ENCODE data around the gene ZMIZ1.

The ZMIZ1 gene

DNA sequence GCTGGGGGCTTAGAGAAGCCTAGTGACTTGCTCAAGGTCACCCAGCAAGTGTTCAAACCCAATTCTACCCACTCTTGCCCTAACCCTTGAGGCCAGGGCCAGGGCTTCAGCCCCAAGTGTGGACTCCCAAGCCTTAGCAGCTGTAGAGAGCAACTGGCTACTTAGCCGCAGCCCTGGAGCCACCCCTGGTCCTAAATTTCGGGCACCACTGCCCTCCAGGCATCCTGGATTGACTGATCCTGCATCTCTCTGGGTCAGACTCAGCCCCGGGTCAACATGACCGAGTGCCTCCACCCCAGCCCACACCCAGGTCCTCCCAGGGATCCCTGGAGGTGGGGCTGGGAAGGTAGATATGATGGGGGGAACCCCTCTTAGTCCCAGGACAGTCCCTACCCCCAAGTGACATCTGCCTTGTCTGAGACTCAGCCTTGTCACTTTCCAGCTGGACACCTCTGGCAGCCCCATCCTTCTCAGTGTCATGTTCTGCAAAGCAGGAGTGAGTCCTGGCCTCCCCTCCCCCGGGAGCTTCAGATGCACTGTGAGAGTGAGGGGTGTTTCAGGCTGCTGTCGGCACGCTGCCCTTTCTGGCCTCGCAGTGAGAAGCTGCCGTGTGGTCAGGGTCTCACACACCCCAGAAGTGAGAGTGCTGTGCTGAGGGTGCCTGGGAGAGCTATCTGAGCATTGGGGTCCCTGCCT lies 89.8 kb downstream of the ZMIZ1 start:
- no peak for DNase-seq

DNA sequence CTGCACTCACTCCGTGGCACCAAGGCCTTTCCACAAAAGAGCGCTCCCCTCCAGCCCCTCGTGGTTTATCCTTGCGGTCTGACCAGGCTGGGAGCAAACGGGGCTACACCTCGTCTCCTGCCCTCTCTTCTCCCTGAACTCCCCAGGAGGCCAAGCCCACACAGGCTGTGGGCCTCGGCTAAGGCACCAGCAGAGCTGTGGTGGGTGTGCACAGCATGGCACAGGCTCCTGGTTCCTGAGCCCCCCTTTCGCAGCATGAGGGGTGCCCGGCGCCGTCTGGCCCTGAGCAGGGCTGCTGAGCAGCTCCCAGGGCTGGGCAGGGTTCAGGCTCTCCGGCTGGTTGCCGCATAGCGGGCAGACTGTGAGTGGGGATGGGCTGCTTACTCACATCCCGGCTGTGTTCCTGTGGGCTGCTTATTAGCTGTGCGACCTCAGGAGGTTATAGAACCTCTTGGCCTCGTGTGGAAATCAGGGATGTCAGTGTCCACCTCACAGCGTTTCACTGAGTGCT lies 90.4 kb downstream of the ZMIZ1 start:
- no peak for DNase-seq

DNA sequence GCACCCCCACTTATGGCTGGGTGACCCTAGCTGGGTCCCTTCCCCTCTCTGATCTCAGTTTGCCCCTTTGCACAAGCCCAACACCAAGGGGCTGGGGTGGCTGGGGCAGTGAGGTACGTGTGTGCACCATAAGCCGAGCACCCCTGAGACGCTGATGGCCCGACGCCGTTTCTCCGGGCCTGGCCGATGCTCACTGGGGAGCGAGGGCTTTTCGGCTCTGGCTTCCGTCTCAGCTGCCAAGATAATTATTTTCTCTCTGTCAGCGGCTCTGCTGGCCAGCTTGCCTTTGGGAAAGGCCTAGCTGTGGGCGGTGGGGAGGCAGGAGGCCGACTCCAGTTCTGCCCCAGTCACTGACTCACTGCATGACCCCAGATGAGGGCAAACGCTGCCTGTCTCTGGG lies 91.0 kb downstream of the ZMIZ1 start:
- DNase-seq, result peak; percentile 82

DNA sequence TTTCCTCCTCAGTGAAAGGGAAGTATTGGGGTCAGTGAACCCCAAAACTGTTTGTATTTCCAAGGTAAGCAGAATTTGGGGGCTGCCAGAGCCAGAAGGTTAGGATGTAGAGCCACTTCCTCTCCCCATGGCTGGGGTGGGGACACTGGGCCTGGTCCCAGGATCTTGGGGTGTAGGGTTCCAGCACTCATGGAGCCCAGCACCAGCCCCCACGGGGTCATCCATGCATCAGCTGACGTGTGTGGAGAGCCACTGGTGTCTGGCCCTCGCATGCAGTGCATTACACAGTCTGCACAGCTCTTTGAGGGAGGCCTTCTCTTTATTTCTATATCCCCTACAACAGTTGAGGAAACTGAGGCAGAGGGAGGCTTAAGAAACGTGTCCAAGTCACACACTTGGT lies 91.4 kb downstream of the ZMIZ1 start:
- no peak for DNase-seq

DNA sequence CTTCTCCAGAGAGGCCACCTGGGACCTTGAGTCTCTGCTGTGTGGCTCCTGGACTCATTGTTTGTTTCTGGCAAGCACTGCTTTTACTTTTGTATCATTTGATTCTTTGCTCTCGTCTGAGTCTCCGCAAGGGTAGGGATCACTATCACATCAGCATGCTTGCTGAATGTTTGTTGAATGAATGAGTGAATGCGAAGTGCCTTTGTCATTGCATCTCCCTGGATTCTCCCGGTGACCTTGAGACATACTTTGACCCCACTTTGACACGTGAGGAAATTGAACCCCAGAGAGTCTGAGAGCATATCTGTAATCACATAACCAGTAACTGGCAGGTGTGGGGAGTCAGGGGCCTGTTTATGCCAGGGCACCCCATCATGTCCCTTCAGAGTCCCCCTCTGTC lies 92.8 kb downstream of the ZMIZ1 start:
- no peak for DNase-seq

DNA sequence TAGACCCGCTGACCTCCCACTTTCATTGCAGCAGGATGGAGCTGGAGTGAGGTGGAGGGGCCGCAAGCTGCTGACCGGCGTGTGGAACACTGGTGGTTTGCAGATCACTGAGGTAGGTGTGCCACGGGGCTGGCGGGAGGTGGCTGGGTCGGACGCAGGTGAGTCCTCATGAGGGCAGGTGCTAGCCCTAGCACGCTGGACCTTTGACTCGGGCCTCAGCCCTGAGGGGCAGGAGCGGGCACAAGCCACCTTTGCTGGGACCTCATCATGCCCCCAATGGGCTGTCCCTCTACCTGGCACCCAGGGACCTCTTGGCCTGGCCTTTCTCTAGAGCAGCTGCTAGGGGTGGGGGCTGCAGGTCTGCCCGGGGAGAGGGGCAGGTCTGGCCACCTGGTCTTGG lies 93.3 kb downstream of the ZMIZ1 start:
- DNase-seq, result no peak

DNA sequence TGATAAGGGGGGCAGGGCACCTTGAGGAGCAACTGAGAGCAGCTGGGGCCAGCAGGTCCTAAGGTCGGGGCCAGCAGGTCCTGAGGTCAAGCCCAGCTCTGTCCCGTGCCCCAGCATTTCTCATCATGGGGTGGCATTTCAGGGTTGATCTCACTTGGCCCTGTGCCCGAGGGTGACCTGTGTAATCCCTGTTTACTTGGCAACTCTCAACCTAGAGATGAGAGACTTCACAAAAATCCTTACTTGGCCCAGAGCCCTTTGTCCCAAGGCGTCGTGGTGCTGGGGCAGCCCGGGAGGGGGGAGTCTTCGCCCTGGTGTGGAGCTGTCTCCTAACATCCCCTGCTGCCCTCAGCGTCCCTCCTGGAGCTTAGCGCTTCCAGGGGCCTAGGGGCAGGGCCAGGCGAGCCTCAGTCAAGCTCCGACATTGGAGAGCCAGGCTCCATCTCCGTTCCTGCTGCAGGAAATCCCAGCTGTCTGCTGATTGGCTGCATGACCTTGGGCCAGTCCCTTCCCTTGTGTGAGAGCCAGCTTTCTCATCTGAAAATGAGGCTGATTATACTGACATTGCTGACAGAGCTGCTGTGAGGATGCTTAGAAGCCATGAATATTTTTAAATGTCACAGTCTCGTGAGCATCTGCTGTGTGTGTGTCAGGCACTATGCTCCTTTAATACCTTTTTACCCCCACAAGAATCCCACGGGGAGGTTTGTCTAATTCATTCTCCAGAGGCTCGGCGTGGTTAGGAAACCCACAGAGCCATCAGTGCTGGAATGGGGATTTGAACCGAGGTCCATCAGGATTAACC lies 94.3 kb downstream of the ZMIZ1 start:
- DNase-seq, result no peak

DNA sequence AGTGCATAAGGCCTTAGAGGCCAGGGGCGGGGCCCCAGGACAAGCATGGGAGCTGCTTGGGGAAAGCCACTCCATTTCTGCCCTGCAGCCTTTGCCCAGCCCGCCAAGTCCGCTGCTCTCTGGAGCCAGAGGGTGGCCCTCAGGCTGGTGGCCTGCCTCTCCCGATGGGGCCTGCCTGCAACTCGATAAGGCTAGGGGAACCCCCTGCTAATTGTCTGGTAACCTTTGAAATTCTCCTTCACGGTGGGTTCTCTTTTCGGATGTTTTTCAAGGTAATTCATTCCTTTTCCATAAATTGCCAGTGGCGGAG lies 94.9 kb downstream of the ZMIZ1 start:
- no peak for DNase-seq

DNA sequence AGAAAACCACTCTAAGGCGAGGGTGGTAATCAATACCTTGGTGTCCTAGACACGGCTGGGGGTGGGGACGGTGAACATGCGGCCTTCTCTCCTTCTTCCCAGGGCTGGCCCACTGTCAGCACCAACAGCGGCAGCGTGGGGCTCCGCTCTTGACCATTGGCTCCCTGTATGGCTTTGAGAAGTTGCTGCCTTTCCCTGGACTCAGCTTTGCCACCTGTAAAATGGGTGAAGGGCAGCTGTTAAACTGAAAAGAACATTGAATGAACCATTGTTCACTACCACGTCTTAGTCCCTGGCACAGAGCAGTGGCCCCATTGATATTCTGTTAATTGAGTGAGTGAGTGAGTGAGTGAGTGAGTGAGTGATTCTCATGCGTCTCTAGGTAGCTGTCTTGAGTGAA lies 95.3 kb downstream of the ZMIZ1 start:
- no peak for DNase-seq

DNA sequence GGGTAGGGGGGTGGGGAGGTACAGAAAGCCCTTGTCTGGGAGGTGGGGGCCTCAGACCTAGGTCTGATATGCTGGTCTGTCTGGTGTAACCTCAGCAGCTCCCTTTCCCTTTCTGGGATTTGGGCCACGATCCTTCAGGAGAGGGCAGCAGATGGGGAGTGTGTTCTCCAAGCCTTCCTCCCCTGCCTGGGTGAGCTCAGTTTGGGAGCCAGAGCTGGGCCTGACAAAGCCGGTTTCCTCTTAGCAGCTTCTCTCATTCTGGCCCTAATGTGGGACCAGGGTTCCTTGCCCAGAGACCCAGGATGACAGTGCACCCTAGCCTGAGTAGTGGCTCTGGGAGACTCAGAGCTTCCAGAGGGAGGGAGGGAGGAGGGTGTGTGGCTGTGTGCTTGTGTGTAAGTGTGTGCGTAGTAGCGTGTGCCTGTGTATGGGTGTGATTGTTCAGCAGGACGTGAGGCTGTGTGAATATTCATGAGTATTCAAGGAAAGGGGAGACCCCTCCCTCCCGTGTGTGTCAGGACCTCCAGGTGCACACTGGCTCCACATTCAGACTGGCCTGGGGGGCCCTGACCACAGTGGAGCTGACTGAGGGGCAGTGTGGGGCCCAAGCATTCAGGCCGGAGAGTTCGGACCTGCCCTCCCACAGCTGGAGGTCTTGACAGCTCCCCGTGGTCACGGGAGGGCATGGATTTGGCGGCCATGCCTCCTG lies 96.5 kb downstream of the ZMIZ1 start:
- no peak for DNase-seq

DNA sequence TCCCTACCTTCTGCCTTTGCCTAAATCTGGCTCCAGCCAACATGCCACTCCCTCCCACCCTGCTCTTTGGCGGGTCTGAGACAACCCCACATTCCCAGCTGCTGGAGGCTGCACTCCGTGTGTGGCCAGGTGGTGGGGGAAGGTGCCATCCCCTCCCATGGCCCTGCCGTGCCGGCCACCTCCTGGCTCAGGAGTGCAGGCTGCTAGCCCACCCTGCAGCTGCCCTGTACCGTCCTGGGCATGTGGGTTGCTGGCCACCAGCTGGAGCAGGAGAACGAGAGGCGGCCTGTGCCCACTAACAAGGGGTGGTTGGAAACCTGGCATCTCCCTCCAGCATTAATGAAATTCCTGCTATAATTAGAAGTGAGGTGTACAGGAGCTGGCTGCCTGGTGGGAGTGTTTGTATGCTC lies 97.6 kb downstream of the ZMIZ1 start:
- DNase-seq, result no peak

DNA sequence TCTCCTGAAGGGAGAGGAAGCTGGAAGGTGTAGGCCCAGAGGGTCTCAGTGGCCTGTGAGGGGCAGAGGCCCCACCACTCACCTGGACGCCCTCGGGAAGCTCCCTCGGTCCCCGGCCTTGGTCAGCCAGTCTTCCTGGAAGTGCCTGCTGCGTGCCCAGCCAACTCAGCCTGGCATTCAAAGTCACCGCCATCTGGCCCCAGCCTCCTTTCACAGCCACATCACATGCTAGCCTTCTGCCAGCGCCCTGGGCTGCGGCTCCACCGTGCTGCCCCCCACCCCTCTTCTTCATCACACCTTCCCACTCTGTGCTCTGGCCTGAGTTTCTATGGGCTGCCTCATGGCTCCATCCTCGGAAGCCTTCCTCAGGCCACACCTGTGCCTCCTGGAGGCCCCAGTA lies 98.0 kb downstream of the ZMIZ1 start:
- DNase-seq, result no peak

DNA sequence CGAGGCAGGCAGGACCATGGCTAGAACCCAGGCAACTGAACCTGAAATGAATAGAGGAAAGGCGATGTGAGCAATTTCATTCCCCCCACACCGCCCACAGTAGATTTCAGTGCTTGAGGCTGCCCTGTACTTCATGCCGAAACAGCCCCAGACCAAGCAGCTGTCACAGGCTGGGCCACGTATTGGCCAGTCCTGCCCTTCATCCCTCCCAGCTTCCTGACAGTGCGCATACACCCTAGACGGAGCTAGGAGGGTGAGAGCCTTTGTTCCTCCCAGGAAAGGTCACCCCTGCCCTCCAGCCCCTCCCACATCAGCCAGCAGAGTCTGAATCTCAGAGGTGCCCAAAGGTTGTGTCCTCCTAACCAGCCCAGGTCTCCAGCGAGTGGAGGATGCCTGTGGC lies 98.8 kb downstream of the ZMIZ1 start:
- no peak for DNase-seq

DNA sequence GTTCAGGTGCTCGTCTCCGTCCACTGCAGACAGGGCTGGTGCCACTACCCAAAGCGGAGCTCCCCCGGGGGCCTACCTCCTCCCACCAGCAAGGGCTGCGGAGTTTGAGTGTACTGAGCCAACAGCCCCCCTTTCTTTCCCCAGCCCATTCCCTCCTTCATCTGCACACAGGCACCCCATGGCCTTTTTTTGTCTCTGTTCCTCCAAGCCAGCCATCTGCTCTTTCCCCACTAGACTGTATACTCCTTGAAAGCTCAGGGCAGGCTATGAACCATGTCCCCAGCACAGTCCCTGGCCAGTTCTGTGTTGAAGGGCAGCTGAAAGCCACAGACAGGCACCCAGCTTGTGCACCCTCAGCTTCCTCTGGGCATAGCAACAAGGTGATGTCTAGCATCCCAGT lies 99.4 kb downstream of the ZMIZ1 start:
- no peak for DNase-seq

DNA sequence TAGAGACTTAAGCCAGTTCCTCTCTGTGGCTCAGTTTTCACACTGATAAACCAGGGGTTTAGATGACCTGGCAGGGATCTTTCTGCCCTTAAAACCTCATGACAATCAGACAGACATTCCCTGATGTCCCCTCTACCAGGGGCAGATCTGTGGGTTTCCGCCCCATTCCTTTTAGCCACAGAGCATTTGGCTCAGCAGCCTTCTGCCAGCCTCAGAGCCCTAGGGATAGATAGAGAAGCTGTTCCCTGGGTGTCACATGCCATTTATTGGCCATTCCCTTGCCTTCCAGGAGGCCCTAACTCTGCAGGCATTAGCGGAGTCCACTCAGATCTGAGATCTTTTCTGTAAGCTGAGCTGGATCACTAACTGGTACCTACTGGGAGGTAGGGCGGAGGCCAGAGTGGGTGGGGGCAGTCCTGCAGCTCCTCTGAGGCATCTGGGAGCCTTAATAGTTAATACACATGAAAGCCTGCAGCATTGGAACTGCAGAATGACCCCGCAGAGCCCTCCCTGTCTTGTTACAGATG lies 101.5 kb downstream of the ZMIZ1 start:
- DNase-seq, result no peak

DNA sequence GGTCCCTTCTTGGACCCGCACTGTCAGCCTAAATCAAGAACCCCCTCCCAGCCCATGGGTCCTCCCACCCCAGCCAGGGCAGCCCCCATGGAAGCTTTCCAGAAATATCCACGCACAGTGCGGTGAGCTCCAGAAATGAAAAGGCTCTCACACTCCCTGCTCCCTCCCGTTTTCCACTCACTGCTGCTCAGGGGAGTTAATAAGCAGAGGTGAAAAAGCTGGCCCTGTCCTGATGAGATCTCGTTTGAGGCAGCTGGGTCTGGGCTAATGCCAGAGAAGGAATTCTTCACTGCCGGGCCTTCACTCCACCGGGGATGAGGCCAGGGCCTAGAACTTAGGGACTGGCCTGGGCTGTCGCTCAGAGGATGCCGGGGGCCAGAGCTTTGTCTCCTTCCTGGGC lies 102.2 kb downstream of the ZMIZ1 start:
- DNase-seq, result no peak

DNA sequence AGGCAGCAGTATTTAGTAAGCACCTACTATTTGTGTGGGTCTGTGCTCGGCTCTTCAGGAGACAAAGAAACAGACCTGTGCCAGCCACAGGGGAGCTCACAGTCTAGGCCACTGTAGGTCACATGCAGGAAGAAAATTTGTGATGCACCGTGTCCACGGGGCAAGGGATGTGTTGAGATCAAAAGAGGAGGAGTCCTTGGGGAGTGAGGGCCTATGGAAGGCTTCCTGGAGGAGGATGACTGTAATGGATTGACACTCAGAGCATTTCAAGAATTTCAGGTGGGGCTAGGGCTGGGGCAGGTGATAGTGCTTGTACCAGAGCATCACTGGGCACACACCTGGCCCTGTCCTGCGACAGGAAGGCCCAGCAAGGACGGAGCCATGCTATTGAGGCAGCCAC lies 102.7 kb downstream of the ZMIZ1 start:
- DNase-seq, result no peak

DNA sequence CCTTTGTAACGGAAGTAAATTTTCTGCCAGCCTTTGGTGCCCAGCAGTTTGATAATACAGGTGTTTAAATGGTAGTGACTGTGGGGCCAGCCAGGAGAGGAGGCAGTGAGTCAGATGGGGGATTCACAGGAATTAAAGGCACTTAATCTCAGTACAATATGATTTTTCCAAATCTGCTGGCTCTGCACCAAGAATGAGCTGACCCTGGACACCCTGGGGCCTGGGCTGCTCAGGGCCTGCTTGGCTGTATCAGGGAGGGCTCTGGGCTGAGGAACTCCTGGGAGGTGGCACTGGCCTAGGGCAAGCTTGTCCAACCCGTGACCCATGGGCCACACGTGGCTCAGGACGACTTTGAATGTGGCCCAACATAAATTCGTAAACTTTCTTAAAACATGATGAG lies 104.1 kb downstream of the ZMIZ1 start:
- no peak for DNase-seq

DNA sequence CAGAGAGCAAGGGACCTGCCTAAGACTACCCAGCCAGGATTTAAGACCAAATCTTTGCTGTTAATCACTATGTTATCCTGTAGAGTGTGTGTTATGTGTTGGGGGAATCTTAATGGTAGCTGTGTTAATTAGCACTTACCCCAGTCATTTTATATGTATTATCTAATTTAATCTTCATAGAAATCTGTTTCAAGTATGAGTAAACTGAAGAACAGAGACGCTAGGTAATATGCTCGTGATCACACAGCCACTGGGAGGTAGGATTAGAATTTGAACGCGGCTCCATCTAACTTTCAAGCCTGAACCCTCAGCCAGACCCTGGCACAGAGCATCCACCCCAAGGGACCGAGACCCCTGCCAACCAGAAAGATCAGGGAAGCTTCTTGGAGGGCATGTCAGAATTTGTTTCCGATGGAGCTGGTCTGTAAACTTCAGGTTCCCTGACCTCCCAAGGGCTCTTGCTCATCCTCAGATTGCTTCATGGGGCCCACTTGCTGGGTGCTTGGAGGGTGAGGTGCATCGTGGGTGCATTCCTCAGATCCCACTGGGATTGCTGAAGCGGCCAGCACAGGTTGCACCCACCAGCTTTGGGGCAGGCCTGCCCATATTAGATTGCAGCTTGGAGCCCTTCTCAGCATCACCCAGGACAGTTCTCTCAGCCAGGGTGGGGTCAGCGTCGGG lies 105.0 kb downstream of the ZMIZ1 start:
- no peak for DNase-seq

DNA sequence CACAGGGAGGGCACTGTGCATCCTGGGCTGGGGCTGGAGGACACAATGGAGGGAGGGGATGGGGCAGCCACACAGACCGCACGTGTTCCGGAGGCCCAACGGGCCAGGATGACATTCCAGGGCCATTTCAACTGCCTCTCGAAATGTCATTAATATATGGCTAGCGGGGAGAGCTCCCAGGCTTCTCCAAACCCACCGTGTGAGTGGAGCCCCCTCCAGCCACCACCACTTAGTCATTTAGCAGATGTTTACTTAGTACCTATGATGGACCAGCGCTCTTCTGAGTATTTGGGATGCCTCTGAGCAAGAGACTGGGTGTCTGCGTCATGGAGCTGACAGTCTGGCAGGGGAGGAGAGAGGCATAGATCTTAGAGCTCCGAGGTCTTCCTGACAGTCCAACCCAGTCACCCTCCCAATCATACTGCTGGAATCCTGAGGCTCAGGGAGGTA lies 107.3 kb downstream of the ZMIZ1 start:
- DNase-seq, result no peak

DNA sequence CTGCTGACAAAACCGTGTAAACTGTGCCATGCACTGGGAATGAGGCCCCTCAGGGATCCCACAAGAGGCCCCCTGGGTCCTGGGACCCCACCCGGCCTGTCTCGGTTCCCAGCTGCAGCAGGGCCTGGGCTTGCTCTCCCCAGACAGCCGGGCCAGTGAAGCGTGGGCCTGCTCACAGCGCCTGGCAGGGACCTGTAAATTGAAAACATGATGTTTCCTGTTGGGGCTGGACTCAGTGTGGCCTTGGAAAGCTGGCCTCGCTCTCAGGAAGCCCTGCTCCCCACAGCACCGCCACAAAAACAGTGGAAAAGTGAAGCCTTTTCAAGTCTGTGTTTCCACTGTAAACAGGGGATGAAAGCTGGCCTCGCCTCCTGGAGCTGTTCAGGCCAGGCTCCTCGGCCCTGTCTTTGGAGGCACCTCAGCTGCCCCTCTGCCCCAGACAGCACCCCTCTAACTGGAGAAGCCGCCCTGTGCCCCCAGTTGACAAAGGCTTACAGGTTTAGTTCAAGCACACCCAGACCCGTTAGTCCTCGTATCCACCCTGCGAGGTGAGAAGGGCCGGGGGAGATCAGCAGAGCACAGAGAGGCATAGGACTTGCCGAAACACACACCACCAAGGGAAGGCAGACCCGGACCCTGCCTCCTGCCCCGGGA lies 108.3 kb downstream of the ZMIZ1 start:
- DNase-seq, result peak; percentile 89

DNA sequence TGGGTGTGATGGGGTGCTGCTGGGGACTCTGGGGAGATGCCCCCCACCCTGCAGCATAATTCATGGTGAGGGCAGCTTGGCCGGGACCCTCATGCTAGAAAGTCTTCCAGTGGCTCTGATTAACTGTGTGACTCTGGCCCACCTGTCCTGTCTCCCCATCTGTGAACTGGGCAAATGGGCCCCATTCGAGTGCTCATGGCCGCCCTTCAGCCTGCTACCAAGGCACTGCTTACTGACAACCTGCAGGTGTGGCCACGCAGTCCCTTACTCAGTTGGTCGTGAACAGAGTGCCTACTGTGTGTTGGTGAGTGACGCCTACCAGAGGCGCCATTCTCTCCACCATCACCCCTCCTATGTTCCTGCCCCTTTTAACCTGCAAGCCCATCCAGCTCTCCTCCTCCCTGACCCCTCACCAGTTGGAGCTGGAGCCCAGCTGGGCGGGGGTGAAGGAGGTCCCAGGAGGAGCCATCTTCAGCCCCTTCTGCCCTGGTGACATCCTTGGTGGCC lies 109.4 kb downstream of the ZMIZ1 start:
- DNase-seq, result no peak
